Bronchial epithelial cell (primary cell): ENCODE results near the gene IL1R1. TPM values are rescaled to one million over a fixed set of nuclear protein-coding genes. Genes with fewer than 3 reads are reported as not detected.

Experiments used
- DNase-seq: peaks from one replicate; pipeline ENCODE4 v3.0.0-alpha.2; 2010; ENCODE audit warnings: low read depth
- FAIRE-seq: peaks from 2 replicates; lab custom pipeline; 2011; peaks lifted over from hg19 to GRCh38; lab: Jason Lieb, UNC
- H3K27me3 ChIP-seq: 2 replicates; pipeline ENCODE4 v1.5.1; 2011; ENCODE audit warnings: low read length; ENCODE audit not compliant: control insufficient read depth, insufficient read depth
- H3K36me3 ChIP-seq: 2 replicates; pipeline ENCODE4 v1.5.1; 2011; ENCODE audit warnings: low read length; ENCODE audit not compliant: control insufficient read depth, insufficient read depth
- H3K4me3 ChIP-seq: 2 replicates; pipeline ENCODE4 v1.5.1; 2011; ENCODE audit warnings: mild to moderate bottlenecking, low read depth, low read length, control low read depth
- total RNA-seq: library from RNA; depleted of rRNA; stranded (reverse); fragments of >200 nt; gene quantifications from 2 replicates; pipeline ENCODE4 v1.2.1, GENCODE V29; 2014
- TF ChIP-seq, protein P1 (sequence below): IDR thresholded peaks from 2 replicates; pipeline ENCODE4 v1.5.1; 2011; ENCODE audit warnings: mild to moderate bottlenecking, moderate library complexity, low read length, control low read depth, inconsistent platforms; ENCODE audit not compliant: insufficient read depth, severe bottlenecking

IL1R1 gene
- total RNA-seq, 1 donor from 2014 or later = 1.6 TPM

DNA sequence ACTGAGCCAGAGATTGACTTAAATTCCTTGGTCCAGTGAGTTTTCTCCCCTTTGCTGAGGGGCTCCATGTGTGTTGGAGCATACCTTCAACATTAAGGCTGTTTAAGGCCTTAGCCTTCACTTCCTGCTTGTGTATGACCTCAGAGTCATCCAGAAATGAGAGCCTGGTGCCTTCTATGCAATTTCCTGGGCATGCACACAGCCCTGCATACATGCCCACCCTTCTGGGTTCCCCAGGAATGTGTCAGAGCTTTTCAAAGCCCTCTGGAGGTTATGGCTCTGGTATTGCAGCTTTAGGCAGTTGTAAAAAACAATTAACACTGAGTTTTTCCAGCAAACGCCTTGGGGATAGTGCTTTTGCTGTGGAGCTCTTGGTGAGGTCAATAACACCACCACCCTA lies 16.7 kb downstream of the IL1R1 start:
- FAIRE-seq (no peak), DNase-seq (peak; percentile 59)
- Histone ChIP-seq H3K36me3 (peaks cover 1% of the 10 kb centered on the region), H3K27me3 (no peaks in the 10 kb centered on the region), H3K4me3 (no peak overlapping the region)
- TF ChIP-seq, protein P1, sequence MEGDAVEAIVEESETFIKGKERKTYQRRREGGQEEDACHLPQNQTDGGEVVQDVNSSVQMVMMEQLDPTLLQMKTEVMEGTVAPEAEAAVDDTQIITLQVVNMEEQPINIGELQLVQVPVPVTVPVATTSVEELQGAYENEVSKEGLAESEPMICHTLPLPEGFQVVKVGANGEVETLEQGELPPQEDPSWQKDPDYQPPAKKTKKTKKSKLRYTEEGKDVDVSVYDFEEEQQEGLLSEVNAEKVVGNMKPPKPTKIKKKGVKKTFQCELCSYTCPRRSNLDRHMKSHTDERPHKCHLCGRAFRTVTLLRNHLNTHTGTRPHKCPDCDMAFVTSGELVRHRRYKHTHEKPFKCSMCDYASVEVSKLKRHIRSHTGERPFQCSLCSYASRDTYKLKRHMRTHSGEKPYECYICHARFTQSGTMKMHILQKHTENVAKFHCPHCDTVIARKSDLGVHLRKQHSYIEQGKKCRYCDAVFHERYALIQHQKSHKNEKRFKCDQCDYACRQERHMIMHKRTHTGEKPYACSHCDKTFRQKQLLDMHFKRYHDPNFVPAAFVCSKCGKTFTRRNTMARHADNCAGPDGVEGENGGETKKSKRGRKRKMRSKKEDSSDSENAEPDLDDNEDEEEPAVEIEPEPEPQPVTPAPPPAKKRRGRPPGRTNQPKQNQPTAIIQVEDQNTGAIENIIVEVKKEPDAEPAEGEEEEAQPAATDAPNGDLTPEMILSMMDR = no peak

DNA sequence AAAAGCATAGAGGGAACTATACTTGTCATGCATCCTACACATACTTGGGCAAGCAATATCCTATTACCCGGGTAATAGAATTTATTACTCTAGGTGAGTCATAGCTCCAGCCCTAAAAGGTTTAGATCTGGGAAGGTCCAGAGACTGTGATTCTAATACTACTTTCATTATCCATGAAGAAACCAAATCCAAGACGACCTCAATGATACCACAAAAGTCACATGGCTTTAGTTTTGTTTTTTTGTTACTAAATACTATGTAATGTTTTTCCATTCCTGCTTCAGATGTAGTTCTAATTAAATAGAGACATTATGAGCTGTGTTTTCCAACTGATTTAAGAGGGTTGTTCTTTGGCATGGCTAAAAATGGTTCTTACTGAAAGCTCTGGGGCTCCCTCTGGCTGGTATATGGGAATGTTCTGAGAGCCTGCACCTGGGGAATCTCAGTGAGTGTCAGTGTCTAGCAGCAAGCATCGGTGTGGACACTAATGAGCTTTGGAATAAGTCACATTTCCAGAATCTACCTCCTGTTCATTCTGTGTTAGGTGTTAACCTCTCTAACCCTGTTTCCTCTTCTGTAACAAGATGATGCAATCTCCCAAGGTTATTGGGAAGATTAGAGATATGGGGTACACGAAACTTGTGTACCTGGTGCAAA lies 23.8 kb downstream of the IL1R1 start:
- FAIRE-seq = no peak
- H3K4me3 ChIP-seq = no peak overlapping the region
- no peaks in the 10 kb centered on the region for H3K27me3 ChIP-seq
- no peaks in the 10 kb centered on the region for H3K36me3 ChIP-seq
- DNase-seq = peak; percentile 61
- TF ChIP-seq, protein P1 = peak; percentile 62

DNA sequence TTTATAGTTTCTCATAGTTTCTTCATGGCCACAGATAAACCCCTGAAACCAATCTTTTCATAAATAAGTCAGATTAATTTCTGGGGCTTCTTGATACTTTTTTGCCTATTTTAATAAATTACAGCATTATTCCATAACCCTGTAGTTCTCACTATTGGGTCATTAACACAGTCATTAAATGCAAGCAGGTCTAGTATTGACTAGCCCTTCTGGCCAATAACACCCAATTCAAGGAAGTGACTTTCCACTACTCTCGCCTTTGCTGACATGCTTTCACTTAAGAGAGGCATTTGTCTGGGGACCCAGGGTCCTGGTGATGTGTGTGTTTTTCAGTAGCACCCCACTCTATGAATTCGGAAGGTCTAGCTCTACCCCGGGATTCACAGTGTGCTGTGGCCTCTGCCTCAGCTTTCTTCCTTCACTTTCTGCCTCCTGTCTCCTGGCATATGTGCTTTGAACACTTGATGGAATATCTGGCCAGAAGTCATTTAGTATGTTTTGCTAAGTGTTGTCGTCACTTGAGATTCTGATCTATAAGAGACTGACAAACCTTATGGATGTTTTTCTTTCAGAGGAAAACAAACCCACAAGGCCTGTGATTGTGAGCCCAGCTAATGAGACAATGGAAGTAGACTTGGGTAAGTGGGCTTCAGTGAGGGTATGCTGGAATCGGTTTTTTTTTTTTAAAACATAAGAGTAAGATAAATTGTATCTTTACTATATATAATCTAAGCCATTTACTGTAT lies 25.7 kb downstream of the IL1R1 start:
- TF ChIP-seq, protein P1 = no peak
- Histone ChIP-seq H3K27me3 (no peaks in the 10 kb centered on the region), H3K4me3 (no peak overlapping the region), H3K36me3 (peaks cover 1% of the 10 kb centered on the region)
- FAIRE-seq (no peak), DNase-seq (no peak)

DNA sequence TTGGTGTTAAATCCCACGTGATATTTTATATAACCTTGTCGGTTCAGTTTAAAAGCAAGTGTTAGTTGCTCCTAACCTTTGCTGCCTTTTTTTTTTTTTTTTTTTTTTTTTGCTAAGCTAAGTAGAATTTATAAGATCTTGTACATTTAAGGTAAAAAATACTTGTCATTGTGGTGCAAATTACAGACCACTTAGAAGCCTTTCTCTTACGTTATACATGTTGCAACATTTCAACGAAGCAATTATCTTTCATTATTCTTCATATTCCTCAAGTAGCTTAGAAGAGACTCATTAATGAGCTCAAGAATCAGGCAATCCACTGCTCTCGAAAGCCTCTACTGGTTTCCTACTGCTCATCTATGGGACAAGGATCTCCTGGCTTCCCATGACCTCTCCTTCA lies 29.4 kb downstream of the IL1R1 start:
- H3K36me3 ChIP-seq = peaks cover 1% of the 10 kb centered on the region
- FAIRE-seq (no peak), DNase-seq (no peak)
- TF ChIP-seq, protein P1 = no peak
- no peak overlapping the region for H3K4me3 ChIP-seq
- no peaks in the 10 kb centered on the region for H3K27me3 ChIP-seq

DNA sequence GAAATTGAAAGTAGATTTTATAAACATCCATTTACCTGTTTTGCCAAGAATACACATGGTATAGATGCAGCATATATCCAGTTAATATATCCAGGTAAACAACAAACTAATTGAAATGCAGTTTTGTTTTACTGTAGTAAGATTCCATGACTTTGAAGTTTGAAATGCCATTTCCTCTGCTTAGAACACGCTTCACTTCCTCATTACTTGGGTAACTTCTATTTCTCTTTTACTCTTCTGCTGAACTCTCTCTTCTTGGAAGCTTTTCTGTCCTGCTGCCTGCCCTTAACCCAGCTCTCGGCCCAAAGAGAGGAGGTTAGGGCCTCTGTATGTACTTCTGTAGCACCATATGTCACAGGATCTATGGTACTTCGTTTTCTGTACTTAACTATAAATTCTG lies 30.2 kb downstream of the IL1R1 start:
- peaks cover 1% of the 10 kb centered on the region for H3K36me3 ChIP-seq
- TF ChIP-seq, protein P1 = no peak
- DNase-seq (no peak), FAIRE-seq (no peak)
- no peak overlapping the region for H3K4me3 ChIP-seq
- no peaks in the 10 kb centered on the region for H3K27me3 ChIP-seq
